Tibial artery (tissue), 4 donors: ENCODE measurements around the gene CNPPD1.

Experiments used
- DNase-seq, 2 donors: peaks; one replicate each; pipeline ENCODE4 v3.0.0-alpha.2; 2019
- H3K27ac ChIP-seq, 2 donors: fragments of 200-600 bp; sonication (generic) in 1 of 2; 1 replicate in 1 of 2; 2 replicates in 1 of 2; pipeline ENCODE4 v1.5.1; 2018 to 2019; ENCODE audit warnings: mild to moderate bottlenecking in 1 of 2
- H3K27me3 ChIP-seq, 2 donors: fragments of 200-600 bp; sonication (generic) in 1 of 2; one replicate each; pipeline versions ENCODE4 v1.5.1 to v1.6.0; 2016 to 2019
- H3K36me3 ChIP-seq, 3 donors: fragments of 200-600 bp; sonication (generic) in 2 of 3; one replicate each; pipeline ENCODE4 v1.5.1; 2016 to 2019; ENCODE audit warnings: mild to moderate bottlenecking in 2 of 3
- H3K4me1 ChIP-seq, 4 donors: fragments of 200-600 bp; sonication (generic) in 2 of 4; 1 replicate in 3 of 4; 2 replicates in 1 of 4; pipeline ENCODE4 v1.5.1; 2016 to 2019
- H3K4me3 ChIP-seq, 2 donors: fragments of 200-600 bp; sonication (generic) in 1 of 2; 1 replicate in 1 of 2; 2 replicates in 1 of 2; pipeline ENCODE4 v1.5.1; 2018 to 2019; ENCODE audit warnings: mild to moderate bottlenecking in 2 of 2
- H3K9me3 ChIP-seq, 3 donors: fragments of 200-600 bp; sonication (generic) in 1 of 3; one replicate each; pipeline ENCODE4 v1.5.1; 2016 to 2019
- intact Hi-C: fragments of 100-400 bp; cut with DNase I; formaldehyde crosslinking; loops from one replicate; pipeline ENCODE4 v1.15.0; 2023; ENCODE audit warnings: low total_unique reads
- TF ChIP-seq, protein P1 (sequence below), 2 experiments: fragments of 200-600 bp in 1 of 2; fragments of 450-650 bp in 1 of 2; IDR thresholded peaks; one replicate each; pipeline ENCODE4 v1.5.1; 2017 to 2019; ENCODE audit warnings: antibody characterized with exemption in 2 of 2, mild to moderate bottlenecking in 1 of 2, moderate library complexity in 1 of 2

The CNPPD1 gene

DNA sequence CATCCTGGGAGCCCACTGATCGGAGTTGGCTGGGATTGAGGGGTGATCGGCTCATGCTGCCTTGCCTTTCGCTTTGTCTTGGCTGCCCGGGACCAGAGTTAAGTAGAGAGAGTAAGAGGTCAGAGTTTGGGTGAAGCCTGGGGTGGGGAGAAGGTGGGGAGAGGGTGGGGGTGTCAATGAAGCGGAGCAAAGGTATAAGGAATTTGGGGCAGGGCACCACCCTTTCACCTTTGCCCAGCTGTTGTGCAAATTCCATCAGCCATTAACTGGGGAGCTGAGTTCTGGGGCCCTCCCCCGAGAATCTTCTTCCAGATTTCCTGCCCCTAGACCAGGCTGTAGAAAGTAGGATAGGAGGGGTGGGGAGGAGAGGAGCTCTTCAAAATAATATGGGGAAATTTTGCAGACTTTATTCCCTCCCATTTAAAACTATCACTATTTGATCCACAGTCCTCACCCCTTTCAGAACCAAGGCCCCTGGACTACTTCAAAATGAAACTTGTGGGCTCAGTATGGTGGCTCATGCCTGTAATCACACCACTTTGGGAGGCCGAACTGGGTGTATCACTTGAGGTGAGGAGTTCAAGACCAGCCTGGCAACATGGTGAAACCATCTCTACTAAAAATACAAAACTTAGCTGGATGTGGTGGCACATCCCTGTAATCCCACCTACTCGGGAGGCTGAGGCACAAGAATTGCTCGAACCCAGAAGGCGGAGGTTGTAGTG is 6.6 kb downstream of the CNPPD1 start, which contains the start of gene SLC23A3:
TSS of gene SLC23A3 (minus strand) at position 100 of the 725 bp plus-strand sequence. CDS start at position 55, 45 bp downstream.
- TF ChIP-seq, protein P1, sequence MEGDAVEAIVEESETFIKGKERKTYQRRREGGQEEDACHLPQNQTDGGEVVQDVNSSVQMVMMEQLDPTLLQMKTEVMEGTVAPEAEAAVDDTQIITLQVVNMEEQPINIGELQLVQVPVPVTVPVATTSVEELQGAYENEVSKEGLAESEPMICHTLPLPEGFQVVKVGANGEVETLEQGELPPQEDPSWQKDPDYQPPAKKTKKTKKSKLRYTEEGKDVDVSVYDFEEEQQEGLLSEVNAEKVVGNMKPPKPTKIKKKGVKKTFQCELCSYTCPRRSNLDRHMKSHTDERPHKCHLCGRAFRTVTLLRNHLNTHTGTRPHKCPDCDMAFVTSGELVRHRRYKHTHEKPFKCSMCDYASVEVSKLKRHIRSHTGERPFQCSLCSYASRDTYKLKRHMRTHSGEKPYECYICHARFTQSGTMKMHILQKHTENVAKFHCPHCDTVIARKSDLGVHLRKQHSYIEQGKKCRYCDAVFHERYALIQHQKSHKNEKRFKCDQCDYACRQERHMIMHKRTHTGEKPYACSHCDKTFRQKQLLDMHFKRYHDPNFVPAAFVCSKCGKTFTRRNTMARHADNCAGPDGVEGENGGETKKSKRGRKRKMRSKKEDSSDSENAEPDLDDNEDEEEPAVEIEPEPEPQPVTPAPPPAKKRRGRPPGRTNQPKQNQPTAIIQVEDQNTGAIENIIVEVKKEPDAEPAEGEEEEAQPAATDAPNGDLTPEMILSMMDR (IDR thresholded peaks at IDR 0.05), result no peak

DNA sequence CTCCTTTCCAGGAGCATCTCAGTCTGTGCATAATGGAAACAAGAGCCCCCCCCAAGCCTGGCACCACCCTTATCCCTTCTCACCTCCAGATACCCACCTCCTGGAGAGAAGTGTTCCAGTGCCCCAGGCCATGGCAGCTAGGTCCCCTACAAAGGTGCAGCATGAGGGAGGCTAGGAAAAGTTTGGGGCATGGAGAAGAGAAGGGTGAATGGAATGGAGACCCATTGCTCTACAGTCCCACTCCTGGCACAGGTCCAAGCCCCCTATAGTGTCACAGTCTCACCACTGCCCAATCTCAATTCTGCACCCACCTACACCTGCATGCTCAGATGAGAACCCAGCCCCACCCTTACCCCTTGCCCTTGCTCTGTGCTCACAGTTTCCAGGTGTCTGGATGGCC is 7.8 kb downstream of the CNPPD1 start:
- no peaks in the 10 kb centered on the region for H3K9me3 ChIP-seq
- H3K27ac ChIP-seq, result no peak overlapping the region
- no peak for DNase-seq
- H3K27me3 ChIP-seq, result no peaks in the 10 kb centered on the region
- TF ChIP-seq, protein P1 (IDR thresholded peaks at IDR 0.05), result no peak
- intact Hi-C loops, result no loop called here
- no peak overlapping the region for H3K4me3 ChIP-seq
- peaks cover 0 to 11% (median 10%) of the 10 kb centered on the region in 4 donors for H3K4me1 ChIP-seq
- H3K36me3 ChIP-seq, result peaks cover 13 to 24% (median 22%) of the 10 kb centered on the region in 3 donors

More for the DNA sequence above, 6.6 kb downstream of the CNPPD1 start, which contains the start of gene SLC23A3:
- no peak for DNase-seq
- Histone ChIP-seq H3K9me3 (no peaks in the 10 kb centered on the region), H3K27ac (peak within 1 kb of the TSS; percentile 65), H3K4me1 (peaks cover 0 to 22% (median 15%) of the 10 kb centered on the region in 4 donors), H3K4me3 (no peak within 1 kb of the TSS), H3K36me3 (peaks cover 24 to 36% (median 34%) of the 10 kb centered on the region in 3 donors), H3K27me3 (no peaks in the 10 kb centered on the region)
- intact Hi-C loops, result loop anchor here (10.0 kb wide), 1 partner anchor 215 kb away; the partner anchor contains the start of gene DNPEP

DNA sequence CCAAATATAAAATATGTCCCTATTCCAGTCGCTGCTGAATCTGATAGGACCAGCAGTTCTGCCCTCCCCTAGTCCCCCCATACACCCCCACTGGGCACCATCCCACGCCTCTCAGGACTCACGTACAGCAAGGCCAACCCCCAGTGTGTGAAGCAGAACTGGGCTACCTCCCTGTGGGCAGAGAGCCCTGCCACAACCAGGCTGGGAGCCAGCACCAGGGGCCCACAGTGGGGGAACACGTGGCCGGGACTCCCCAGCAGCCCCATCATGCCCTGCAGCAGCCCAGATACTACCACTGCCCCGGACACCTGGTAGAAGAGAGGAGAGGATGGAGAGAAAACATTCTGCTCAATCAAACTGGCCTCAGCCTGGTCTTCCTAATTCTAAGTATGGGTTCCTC is 8.2 kb downstream of the CNPPD1 start:
- H3K36me3 ChIP-seq, result peaks cover 11 to 20% (median 18%) of the 10 kb centered on the region in 3 donors
- peaks cover 0 to 11% (median 8%) of the 10 kb centered on the region in 4 donors for H3K4me1 ChIP-seq
- no peak for DNase-seq
- no peaks in the 10 kb centered on the region for H3K9me3 ChIP-seq
- H3K27ac ChIP-seq, result no peak overlapping the region
- TF ChIP-seq, protein P1 (IDR thresholded peaks at IDR 0.05), result no peak
- no peak overlapping the region for H3K4me3 ChIP-seq
- no peaks in the 10 kb centered on the region for H3K27me3 ChIP-seq
- intact Hi-C loops, result no loop called here

DNA sequence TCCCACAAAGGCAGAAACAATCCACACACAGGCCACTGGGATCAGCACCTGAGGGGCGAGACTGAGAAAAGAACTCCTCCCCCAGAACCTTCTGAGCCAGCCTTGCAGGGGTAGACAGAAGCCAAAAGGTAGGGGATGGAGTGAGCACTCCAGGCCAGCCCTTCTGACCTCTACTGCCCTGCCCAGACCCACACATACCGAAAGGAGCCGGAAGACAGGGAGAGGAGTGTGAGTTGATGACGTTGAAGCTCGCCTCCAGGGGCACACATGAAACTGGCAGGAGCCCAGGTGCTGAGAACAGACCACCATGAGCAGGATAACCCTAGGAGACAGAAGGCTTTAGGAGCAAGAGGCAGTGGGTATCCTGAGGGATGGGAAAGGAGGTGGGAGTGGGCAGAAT is 8.7 kb downstream of the CNPPD1 start:
- no peaks in the 10 kb centered on the region for H3K9me3 ChIP-seq
- DNase-seq, result no peak
- H3K27me3 ChIP-seq, result no peaks in the 10 kb centered on the region
- H3K4me3 ChIP-seq, result no peak overlapping the region
- H3K36me3 ChIP-seq, result peaks cover 6 to 15% (median 13%) of the 10 kb centered on the region in 3 donors
- peaks cover 0 to 11% (median 8%) of the 10 kb centered on the region in 4 donors for H3K4me1 ChIP-seq
- no peak overlapping the region for H3K27ac ChIP-seq
- TF ChIP-seq, protein P1 (IDR thresholded peaks at IDR 0.05), result no peak
- intact Hi-C loops, result no loop called here

DNA sequence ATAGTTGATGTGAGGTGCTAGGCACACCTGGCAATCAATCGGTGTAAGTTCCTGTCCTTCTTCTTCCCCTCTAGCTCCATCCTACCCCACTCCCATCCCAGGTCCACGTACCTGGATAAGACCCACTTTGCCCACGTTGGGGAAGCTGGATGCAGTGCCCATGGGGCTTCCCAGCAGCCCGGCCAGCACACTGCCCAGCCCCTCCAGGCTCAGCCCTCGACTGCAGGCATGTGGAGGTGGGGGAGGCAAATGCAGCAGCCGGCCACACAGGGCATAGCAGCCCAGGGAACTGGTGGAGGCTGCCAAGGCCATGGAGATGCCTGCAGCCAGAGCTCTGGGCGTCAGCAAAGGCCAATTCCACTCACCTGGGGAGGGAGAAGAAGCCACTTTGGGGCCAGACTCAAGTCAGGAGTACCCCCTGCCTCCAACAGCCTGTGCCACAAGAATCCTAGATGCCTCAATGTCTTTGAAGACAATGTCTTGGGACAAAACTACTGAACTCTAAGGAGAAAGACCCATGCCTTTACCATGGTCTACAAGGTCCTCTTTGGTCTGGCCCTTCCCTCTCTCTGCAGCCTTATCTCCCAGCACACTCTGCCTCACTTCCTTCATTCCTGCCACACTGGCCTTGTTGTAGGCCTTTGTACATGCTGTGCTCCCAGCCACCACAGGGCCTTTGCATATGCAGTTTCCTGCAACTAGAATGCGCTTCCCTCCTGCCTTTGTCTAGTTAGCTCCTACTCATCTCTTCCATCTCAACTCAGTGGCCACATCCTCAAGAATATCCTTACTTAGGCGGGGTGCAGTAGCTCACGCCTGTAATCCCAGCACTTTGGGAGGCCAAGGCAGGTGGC is 11.4 kb downstream of the CNPPD1 start:
- H3K36me3 ChIP-seq, result no peaks in the 10 kb centered on the region
- DNase-seq, result peak in 1 of 2 donors; percentile 57
- intact Hi-C loops, result no loop called here

More for the DNA sequence above, 11.4 kb downstream of the CNPPD1 start:
- H3K27ac ChIP-seq, result no peak overlapping the region
- TF ChIP-seq, protein P1 (IDR thresholded peaks at IDR 0.05), result no peak
- peaks cover 0 to 8% (median 6%) of the 10 kb centered on the region in 4 donors for H3K4me1 ChIP-seq
- no peaks in the 10 kb centered on the region for H3K27me3 ChIP-seq
- no peak overlapping the region for H3K4me3 ChIP-seq
- no peaks in the 10 kb centered on the region for H3K9me3 ChIP-seq
